Stimulated activated CD8-positive, alpha-beta memory T cell treated with anti-CD3 and anti-CD28 coated beads, Interleukin-4, amount 100 ng/mL, for 24 hours (primary cell): ENCODE results near the gene RCOR1.
"Not testable (repeated sequence)": the region's sequence is repeated elsewhere in the genome, so short reads cannot be mapped to it uniquely, and the experiment has no call there.

Experiments used
- DNase-seq: peaks from one replicate; pipeline ENCODE4 v3.0.0-alpha.2; 2020; ENCODE audit warnings: low read depth

RCOR1 gene

GRCh38 chr14:102629808-102630350 is 37.4 kb downstream of the RCOR1 start:
- no peak for DNase-seq

DNA sequence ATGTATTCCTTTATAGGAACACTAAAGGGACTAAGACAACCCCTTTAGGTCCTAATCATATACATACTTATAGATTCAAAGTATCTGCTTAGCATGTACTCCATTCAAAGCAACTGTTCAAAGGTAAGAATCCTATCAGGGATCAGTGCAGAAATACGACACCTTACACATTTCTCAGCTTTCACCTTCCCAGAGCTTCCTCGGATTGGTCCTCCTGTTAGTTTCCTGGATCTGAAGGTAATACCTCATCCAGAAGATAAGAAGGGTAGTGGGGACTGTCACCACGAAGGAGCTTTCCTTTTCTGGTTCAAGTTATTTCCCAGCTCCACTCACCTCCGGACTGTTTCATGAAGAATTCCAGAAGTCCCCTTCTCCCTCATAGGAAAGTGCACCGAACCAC is 38.0 kb downstream of the RCOR1 start:
- no peak for DNase-seq

DNA sequence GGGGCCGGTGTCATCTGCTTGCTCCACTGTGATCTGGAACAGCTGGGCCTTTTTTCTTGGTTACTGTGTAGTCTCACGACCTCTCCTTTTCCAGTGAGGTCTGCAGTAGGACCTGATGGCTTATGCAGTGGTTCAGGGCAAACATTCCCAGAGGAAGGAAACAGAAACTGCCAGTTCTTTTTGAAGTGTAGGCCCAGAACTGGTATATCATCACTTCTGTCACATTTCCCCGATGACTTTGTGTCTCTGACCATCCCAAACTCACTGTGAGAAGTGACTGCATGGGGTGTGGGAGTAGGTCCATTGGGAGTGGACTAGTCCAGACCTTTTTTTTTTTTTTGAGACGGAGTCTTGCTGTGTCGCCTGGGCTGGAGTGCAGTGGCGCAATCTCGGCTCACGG is 38.4 kb downstream of the RCOR1 start:
- no peak for DNase-seq

DNA sequence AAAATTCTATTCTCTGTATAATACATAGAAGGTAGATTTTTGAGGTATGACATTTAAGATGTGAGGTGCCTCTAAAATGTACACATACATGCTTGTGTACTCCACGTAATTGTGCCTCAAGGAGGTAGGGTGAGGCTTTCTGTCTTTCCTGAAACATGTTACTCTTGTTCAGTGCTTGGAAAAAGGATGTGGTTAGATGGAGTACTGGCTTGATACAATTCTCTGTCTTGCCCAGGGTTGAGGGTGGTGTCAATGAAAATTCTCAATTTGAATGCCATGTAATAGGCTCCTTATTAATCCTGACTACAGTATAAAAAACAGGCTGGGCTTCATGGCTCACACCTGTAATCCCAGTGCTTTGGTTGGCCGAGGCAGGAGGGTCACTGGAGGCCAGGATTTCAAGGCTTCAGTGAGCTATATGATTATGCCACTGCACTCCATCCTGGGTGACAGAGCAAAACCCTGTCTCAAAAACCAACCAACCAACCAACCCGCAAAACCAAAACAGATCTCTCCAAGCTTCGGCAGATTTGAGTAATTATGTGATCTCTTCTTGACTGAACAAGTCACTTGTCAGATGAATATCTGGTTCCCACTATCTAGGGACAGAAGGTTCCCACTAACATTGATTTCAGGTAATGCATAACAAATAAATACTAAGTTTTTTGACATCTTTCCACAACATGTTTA is 41.6 kb downstream of the RCOR1 start:
- no peak for DNase-seq

DNA sequence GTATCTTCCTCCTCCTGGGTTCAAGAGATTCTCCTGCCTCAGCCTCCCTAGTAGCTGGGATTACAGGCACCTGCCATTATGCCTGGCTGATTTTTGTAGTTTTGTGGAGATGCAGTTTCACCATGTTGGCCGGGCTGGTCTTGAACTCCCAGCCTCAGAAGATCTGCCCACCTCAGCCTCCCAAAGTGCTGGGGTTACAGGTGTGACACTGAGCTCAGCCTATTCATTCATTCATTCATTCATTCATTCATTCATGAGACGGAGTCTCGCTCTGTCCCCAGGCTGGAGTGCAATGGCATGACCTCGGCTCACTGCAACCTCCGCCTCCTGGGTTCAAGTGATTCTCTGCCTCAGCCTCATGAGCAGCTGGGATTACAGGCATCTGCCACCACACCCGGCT is 47.2 kb downstream of the RCOR1 start:
- DNase-seq, result not testable (repeated sequence)

DNA sequence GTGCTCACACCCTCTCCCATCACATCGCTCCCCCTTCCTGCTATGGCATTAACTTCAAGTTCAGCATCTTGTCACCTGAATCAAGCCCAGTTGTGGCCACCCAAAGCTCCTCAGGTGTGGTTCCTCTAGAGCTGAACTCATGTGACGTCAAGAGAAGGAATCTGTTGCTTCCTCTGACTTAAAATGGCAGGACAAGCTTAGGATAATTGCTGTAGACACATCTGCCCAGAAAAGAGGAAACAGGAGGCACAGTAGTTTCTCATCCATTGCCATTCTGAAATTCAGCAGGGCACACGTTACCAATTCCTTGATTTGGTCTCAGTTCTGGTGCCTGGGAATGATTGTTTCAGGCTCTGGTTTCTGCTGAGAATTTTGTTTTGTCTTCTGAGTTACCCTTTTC is 52.1 kb downstream of the RCOR1 start:
- no peak for DNase-seq

GRCh38 chr14:102645746-102646440 is 53.4 kb downstream of the RCOR1 start:
- no peak for DNase-seq

GRCh38 chr14:102646615-102647014 is 54.2 kb downstream of the RCOR1 start:
- DNase-seq, result no peak

DNA sequence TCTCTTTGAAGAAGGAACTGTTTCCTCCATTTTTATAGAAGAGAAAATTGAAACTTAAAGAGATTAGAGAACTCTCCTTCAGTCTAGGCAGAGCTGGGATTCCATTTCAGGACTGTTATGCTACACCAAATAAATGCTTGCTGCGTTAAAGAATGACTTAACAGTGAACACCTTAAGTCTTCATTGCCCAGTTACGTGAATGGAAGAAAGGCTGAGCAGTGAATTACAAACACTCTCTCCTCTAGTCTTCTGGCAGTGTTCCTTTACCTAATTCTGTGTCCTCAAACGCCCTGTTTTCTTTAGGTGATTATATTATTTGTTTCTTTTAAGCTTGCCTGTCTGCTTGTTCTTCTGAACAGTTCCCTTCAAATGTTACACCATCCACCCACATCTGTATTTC is 59.7 kb downstream of the RCOR1 start:
- no peak for DNase-seq

DNA sequence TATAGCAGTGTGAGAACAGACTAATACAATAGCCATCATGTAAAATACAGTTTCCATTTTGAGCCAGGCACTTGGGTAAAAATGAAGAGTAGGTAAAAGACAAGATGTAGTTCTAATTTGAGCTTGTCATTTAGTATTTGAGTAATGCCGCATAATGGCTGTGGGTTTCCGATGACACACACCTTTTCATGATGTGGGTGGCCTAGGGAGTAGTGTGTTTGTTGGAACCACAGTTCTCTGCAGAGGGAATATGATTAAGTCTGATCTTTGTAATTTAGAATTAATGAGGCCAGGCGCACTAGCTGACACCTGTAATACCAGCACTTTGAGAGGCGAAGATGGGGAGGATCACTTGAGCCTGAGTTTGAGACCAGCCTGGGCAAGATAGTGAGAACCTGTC is 61.8 kb downstream of the RCOR1 start:
- no peak for DNase-seq

GRCh38 chr14:102655137-102655536 is 62.7 kb downstream of the RCOR1 start:
- no peak for DNase-seq

- DNase-seq, result no peak
These were observed 67.3 kb downstream of the RCOR1 start for GRCh38 chr14:102659797-102660196.

- no peak for DNase-seq
These were observed 69.2 kb downstream of the RCOR1 start for GRCh38 chr14:102661614-102662013.

GRCh38 chr14:102662636-102663430 is 70.4 kb downstream of the RCOR1 start:
- DNase-seq, result no peak

DNA sequence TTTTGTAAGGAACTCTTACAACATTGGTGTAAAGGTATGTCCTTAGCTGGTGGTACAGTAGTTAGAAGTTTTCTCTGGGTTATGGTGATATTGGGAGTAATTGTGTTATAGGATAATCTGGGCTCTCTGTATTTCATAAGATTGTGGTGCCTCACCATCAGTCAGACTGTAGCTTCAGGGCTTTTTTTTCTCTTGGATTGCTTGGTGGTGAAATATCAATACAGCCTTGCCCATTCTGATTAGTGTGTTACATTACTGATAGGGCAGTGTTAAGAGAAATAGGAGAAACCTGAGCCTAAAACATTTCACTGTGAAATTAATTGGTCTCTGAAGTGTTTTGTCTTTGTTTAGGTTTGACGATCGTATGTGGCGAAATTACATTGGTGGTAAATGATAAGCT is 71.0 kb downstream of the RCOR1 start:
- no peak for DNase-seq

- no peak for DNase-seq
These were observed 73.2 kb downstream of the RCOR1 start for GRCh38 chr14:102665621-102666020.

DNA sequence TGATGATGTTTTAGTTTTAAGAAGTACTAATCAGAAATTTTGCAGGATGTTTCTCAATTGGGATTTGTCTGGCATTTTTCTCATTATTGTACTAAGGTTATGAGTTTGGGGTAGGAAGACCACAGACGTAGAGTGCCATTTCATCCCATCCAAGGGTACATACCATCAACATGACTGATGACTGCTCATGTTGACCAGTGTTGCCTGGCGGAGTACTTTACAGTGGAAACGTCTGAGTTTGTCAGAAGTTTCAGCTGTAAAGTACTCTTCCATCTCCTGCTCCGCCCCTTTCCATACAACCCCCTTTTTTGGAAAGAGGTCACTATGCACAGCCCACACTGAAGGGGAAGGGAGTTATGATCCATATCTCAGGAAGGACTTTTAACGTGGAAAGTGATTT is 74.2 kb downstream of the RCOR1 start:
- DNase-seq, result no peak

- DNase-seq, result no peak
These were observed 75.3 kb downstream of the RCOR1 start for GRCh38 chr14:102667703-102668102.

DNA sequence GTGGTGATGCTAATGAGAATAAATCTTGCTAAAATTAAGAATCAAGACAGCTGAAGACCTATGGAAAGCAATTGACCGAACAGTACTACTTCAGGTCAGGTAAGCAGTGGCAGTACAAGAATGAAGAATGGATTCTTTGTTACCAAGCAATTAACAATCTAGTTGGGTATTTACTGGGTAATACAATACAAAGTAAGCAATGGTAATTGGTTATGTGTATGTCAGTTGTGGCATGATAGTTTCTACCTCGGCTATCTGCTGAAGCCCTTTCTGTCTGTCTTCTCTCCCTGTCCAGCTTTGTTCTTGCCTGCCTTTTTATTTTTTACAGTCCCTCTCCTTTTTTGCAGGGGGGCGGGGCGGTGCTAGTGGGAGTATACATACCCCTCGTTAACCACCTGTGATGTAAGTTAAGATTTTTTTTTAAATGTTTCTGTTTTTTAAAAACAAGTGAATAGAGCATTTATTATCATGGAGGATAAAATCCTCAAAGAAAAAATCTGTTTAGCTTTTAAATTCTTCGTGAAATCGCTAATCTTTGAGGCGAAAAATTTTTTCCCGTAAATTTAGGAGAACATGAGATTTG is 75.9 kb downstream of the RCOR1 start:
- DNase-seq, result no peak

- DNase-seq, result no peak
These were observed 79.0 kb downstream of the RCOR1 start for GRCh38 chr14:102671410-102671809.

DNA sequence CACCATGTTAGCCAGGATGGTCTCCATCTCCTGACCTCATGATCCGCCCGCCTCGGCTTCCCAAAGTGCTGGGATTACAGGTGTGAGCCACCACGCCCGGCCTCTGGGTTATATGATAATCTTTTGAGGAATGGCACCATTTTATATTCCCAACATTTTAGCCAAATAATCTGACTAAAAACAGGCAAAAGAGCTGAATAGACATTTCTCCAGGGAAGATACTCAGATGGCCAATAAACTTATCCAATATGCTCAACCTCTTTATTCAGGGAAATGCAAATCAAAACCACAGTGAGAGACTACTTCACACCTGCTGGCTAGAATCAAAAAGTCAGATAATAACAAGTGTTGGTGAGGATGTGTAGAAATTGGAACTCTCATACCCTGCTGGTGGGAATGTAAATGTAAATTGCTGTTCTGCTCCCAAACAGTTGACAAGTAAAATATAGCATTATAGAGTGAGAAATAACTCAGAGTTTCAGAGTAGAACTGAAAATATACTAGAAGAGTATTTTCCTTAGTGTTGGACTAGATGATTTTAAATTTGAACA is 80.0 kb downstream of the RCOR1 start:
- no peak for DNase-seq

DNA sequence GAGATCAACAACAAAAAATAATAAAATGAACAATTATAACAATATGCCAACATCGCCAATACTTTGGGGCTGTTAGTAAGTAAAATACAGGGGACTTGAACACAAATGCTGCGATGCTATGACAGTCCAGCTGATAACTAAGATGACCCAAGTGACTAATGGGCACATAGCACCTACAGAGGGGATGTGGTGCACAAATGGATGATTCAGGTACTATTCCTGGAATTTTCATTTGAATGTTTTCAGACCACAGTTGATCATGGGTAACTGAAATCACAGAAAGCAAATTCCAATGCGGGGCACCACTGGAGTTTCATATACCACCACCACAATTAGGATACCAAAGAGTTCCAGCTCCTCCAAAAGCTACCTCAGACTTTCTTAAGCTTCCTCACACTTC is 82.9 kb downstream of the RCOR1 start:
- no peak for DNase-seq
